Caco-2 (cell line): ENCODE results near the gene CELA1. TPM values are rescaled to one million over a fixed set of nuclear protein-coding genes. Genes with fewer than 3 reads are reported as not detected.
"Not testable (repeated sequence)": the region's sequence is repeated elsewhere in the genome, so short reads cannot be mapped to it uniquely, and the experiment has no call there.

Source experiments
- BruUV-seq: library from RNA; stranded (reverse); fragments of 400-500 nt; replicated peaks from 2 replicates; lab custom pipeline; 2021; lab: Mats Ljungman, UMichigan
- CTCF ChIA-PET: fragments of 300-600 bp; sonication (Branson Sonifier 250); formaldehyde crosslinking; loops from one replicate; lab custom pipeline; 2022; ENCODE audit warnings: antibody characterized with exemption; lab: Charles Lee
- POLR2A ChIA-PET: fragments of 300-600 bp; sonication (Branson Sonifier 250); formaldehyde crosslinking; loops from one replicate; lab custom pipeline; 2022; ENCODE audit warnings: antibody characterized with exemption; lab: Charles Lee
- DNase-seq, 2 experiments: peaks; one replicate each; pipeline versions ENCODE4 v3.0.0 to v3.0.0-alpha.2; 2020 to 2022
- H3K27me3 ChIP-seq: replicated peaks from 2 replicates; pipeline ENCODE4 v1.6.0; 2011; ENCODE audit warnings: low read length; ENCODE audit not compliant: control insufficient read depth, insufficient read depth
- H3K36me3 ChIP-seq: 2 replicates; pipeline ENCODE4 v1.5.1; 2011; ENCODE audit warnings: low read length; ENCODE audit not compliant: control insufficient read depth, insufficient read depth
- H3K4me1 ChIP-seq: fragments of 250-450 bp; sonication (Bioruptor Pico); 2 replicates; pipeline ENCODE4 v1.5.1; 2020; ENCODE audit warnings: mild to moderate bottlenecking
- H3K4me3 ChIP-seq: 2 replicates; pipeline ENCODE4 v1.5.1; 2011; ENCODE audit warnings: low read depth, mild to moderate bottlenecking, control low read depth, low read length
- H3K9me3 ChIP-seq: fragments of 250-450 bp; sonication (Bioruptor Pico); 2 replicates; pipeline ENCODE4 v1.5.1; 2020; ENCODE audit warnings: mild to moderate bottlenecking, moderate library complexity
- H3K27ac Mint-ChIP-seq: one replicate; pipeline ENCODE4 v1.8.0; 2022; ENCODE audit warnings: mixed read lengths; ENCODE audit not compliant: unreplicated experiment
- H3K27me3 Mint-ChIP-seq: one replicate; pipeline ENCODE4 v1.8.0; 2022; ENCODE audit warnings: mixed read lengths; ENCODE audit not compliant: insufficient read depth, unreplicated experiment
- H3K36me3 Mint-ChIP-seq: one replicate; pipeline ENCODE4 v1.8.0; 2022; ENCODE audit warnings: mild to moderate bottlenecking, mixed read lengths; ENCODE audit not compliant: insufficient read depth, unreplicated experiment
- H3K4me1 Mint-ChIP-seq: one replicate; pipeline ENCODE4 v1.8.0; 2022; ENCODE audit warnings: low read depth, mixed read lengths; ENCODE audit not compliant: unreplicated experiment
- H3K4me3 Mint-ChIP-seq: one replicate; pipeline ENCODE4 v1.8.0; 2022; ENCODE audit warnings: mild to moderate bottlenecking, moderate library complexity, mixed read lengths; ENCODE audit not compliant: unreplicated experiment
- H3K9me3 Mint-ChIP-seq: one replicate; pipeline ENCODE4 v1.8.0; 2022; ENCODE audit warnings: mixed read lengths; ENCODE audit not compliant: unreplicated experiment
- intact Hi-C: fragments of 100-400 bp; cut with micrococcal nuclease; formaldehyde crosslinking; loops from one replicate; pipeline ENCODE4 v1.10.0; 2022; ENCODE audit not compliant: unreplicated experiment
- total RNA-seq: library from RNA; stranded (reverse); gene quantifications from 2 replicates; pipeline ENCODE4 v1.2.3, GENCODE V29; 2022
- TF ChIP-seq, protein P1 (sequence below), 2 experiments: fragments of 200-600 bp in 1 of 2; IDR thresholded peaks; 1 replicate in 1 of 2; 2 replicates in 1 of 2; pipeline versions ENCODE4 v1.5.1 to v1.8.0; 2011 to 2022; ENCODE audit warnings: antibody characterized with exemption in 1 of 2, control low read depth in 1 of 2, inconsistent platforms in 1 of 2, low read depth in 1 of 2, low read length in 1 of 2, mild to moderate bottlenecking in 1 of 2, moderate library complexity in 1 of 2; ENCODE audit not compliant: insufficient read depth in 1 of 2, severe bottlenecking in 1 of 2, unreplicated experiment in 1 of 2

CELA1 gene
- total RNA-seq, 1 experiment from 2014 or later = not detected

DNA sequence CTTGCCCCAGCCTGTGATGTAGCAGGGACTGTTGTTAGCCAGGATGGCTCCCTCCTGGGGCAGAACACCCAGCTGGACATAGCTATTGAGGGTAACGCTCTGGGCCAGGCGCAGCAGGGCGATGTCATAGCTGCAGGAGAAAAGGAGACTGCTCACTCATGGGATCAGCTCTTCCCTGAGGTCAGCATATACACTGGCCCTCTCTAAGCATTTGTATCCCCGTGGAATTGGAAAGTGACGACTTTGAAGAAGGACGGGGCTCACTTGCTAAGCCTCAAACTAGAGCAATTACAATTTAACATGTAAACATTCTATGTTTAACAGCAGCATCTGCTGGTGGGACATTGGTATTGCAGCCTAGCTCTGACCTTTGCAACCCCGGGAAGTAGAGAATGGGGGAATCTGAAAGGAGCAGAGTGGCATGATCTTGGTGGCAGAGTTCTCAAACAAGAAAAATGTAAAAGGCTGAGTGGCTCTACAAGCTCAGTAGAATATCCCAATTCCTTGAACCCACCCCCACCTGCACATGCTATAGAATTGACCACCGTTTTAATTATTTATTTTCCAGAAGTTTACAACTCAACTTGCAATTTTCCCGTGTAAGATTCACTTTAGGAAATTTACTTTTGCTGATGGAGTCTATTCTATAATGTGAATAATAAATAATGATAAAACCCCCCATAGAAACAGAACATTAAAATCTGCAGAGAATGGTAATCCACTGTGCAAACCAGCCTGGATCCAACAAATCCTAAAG, 5.0 kb downstream of the CELA1 start:
- no peaks in the 10 kb centered on the region for H3K9me3 ChIP-seq
- Mint-ChIP-seq H3K9me3 (no peaks in the 10 kb centered on the region), H3K4me1 (peaks cover 24% of the 10 kb centered on the region), H3K27me3 (no peaks in the 10 kb centered on the region), H3K27ac (peak overlapping the region; percentile 79), H3K36me3 (no peaks in the 10 kb centered on the region), H3K4me3 (peak overlapping the region; percentile 67)
- TF ChIP-seq, protein P1, sequence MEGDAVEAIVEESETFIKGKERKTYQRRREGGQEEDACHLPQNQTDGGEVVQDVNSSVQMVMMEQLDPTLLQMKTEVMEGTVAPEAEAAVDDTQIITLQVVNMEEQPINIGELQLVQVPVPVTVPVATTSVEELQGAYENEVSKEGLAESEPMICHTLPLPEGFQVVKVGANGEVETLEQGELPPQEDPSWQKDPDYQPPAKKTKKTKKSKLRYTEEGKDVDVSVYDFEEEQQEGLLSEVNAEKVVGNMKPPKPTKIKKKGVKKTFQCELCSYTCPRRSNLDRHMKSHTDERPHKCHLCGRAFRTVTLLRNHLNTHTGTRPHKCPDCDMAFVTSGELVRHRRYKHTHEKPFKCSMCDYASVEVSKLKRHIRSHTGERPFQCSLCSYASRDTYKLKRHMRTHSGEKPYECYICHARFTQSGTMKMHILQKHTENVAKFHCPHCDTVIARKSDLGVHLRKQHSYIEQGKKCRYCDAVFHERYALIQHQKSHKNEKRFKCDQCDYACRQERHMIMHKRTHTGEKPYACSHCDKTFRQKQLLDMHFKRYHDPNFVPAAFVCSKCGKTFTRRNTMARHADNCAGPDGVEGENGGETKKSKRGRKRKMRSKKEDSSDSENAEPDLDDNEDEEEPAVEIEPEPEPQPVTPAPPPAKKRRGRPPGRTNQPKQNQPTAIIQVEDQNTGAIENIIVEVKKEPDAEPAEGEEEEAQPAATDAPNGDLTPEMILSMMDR (IDR thresholded peaks at IDR 0.05; ENCODE audit: insufficient read depth in 1 of 2, low read depth in 1 of 2, low read length in 1 of 2, severe bottlenecking in 1 of 2, unreplicated experiment in 1 of 2) = peak; percentile 99
- peak; percentile 73 to 84 for DNase-seq
- H3K27me3 ChIP-seq = no peaks in the 10 kb centered on the region
- intact Hi-C loops = loop anchor here (1.0 to 10.0 kb wide), 7 partner anchors 15 to 517 kb away; partner anchors contain the start of genes CSRNP2 and TFCP2
- POLR2A ChIA-PET = interaction anchor here (0.6 to 1.5 kb wide), 5 partner anchors 9 to 103 kb away, joined by 3 to 51 read pairs (median 8); partner anchors contain the start of genes DAZAP2 and SMAGP
- CTCF ChIA-PET = interaction anchor here (0.6 to 3.0 kb wide), 35 partner anchors 9 to 1088 kb away, joined by 3 to 104 read pairs (median 5); partner anchors contain the start of genes DAZAP2, GALNT6, POU6F1 and SMAGP
- peaks cover 10% of the 10 kb centered on the region for H3K4me1 ChIP-seq
- H3K36me3 ChIP-seq = no peaks in the 10 kb centered on the region; the same call in 1 of the 2 replicates
- H3K4me3 ChIP-seq = peak overlapping the region; percentile 27
- no TSS peak for BruUV-seq

DNA sequence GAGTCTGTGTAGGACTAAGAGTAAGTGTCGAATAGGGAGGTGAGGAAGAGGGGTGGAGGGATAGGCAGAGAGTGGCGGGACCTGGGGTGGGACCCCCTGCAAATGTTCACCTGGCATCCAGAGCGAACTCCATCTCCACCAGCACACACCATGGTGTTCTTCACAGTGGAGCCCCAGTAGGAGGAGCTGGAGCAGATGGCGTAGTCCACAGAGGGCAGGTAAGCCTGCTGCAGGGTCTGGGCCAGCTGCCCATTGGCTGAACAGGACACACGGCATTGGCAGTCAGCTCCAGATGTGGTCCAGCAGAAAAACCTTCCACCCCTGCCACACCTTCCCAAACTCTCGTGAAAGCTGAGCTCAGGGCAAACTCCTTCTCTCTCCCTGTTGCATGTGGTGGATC, 6.7 kb downstream of the CELA1 start:
- TF ChIP-seq, protein P1 (IDR thresholded peaks at IDR 0.05; ENCODE audit: insufficient read depth in 1 of 2, low read depth in 1 of 2, low read length in 1 of 2, severe bottlenecking in 1 of 2, unreplicated experiment in 1 of 2) = no peak
- Mint-ChIP-seq H3K36me3 (no peaks in the 10 kb centered on the region), H3K4me1 (peaks cover 29% of the 10 kb centered on the region), H3K27ac (no peak overlapping the region), H3K27me3 (no peaks in the 10 kb centered on the region), H3K4me3 (no peak overlapping the region), H3K9me3 (no peaks in the 10 kb centered on the region)
- POLR2A ChIA-PET = interaction anchor here (0.5 to 0.7 kb wide), 3 partner anchors 13 to 95 kb away, joined by 3 to 6 read pairs (median 5); no protein-coding TSS in a partner anchor
- Histone ChIP-seq H3K9me3 (no peaks in the 10 kb centered on the region), H3K4me1 (peaks cover 10% of the 10 kb centered on the region), H3K4me3 (no peak overlapping the region), H3K36me3 (no peaks in the 10 kb centered on the region; the same call in 1 of the 2 replicates), H3K27me3 (no peaks in the 10 kb centered on the region)
- DNase-seq = no peak
- intact Hi-C loops = loop anchor here (2.0 to 10.0 kb wide), 4 partner anchors 13 to 515 kb away; partner anchors contain the start of genes CSRNP2 and TFCP2
- no TSS peak for BruUV-seq
- CTCF ChIA-PET = interaction anchor here (2.5 to 3.0 kb wide), 2 partner anchors 19 to 70 kb away, joined by 19 to 104 read pairs; partner anchors contain the start of gene SMAGP

DNA sequence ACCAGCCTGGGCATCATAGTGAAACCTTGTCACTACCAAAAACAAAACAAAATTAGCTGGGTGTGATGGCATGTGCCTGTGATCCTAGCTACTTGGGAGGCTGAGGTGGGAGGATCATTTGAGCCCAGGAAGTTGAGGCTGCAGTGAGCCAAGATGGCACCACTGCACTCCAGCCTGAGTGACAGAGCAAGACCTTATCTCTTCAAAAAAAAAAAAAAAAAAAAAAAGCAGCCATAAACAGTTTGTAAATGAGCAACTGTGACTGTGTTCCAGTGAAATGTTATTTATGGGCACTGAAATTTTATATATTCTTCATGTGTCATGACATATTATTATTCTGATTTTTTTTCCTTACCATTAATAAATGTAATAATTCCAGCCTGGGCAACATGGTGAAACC, 9.1 kb downstream of the CELA1 start:
- CTCF ChIA-PET = interaction anchor here (1.7 kb wide), 1 partner anchor 12 kb away, joined by 10 read pairs; no protein-coding TSS in a partner anchor
- POLR2A ChIA-PET, H3K4me3 Mint-ChIP-seq, H3K27me3 Mint-ChIP-seq, DNase-seq, intact Hi-C loops, H3K9me3 ChIP-seq, H3K36me3 ChIP-seq, H3K4me3 ChIP-seq, H3K4me1 ChIP-seq, H3K9me3 Mint-ChIP-seq, H3K27me3 ChIP-seq, H3K27ac Mint-ChIP-seq, H3K36me3 Mint-ChIP-seq, BruUV-seq: not testable (repeated sequence)
- H3K4me1 Mint-ChIP-seq = peaks cover 30% of the 10 kb centered on the region
